ENCODE measurements around the gene SLX4IP. TPM values are rescaled to one million over a fixed set of nuclear protein-coding genes. Genes with fewer than 3 reads are reported as not detected.

Gene SLX4IP
- polyA plus RNA-seq, 3 donors = 0.76 to 2.5 (median 1.1) TPM

GRCh38 chr20:10557685-10558084 lies 122.6 kb downstream of the SLX4IP start:
- H2AFZ ChIP-seq (ENCODE audit: insufficient read depth, low read depth, low read length, poor library complexity, severe bottlenecking) = no peak overlapping the region

GRCh38 chr20:10558635-10559187 lies 123.6 kb downstream of the SLX4IP start:
- Histone ChIP-seq H3K4me2 (replicated peaks; ENCODE audit: extremely low read depth, low read length, poor library complexity, severe bottlenecking) (no peak overlapping the region), H3K9me3 (replicated peaks in 1 of 2; ENCODE audit: control insufficient read depth in 1 of 2, insufficient read depth in 1 of 2, low read length in 2 of 2) (no peaks in the 10 kb centered on the region), H3K4me1 (ENCODE audit: control insufficient read depth in 1 of 2, insufficient read depth in 2 of 2, low read length in 2 of 2) (no peaks in the 10 kb centered on the region), H2AFZ (ENCODE audit: insufficient read depth, low read depth, low read length, poor library complexity, severe bottlenecking) (no peak overlapping the region), H3K27ac (ENCODE audit: low read depth in 1 of 2, low read length in 2 of 2) (no peak overlapping the region), H3K9ac (ENCODE audit: insufficient read depth, low read length, poor library complexity, severe bottlenecking) (no peak overlapping the region), H3K79me2 (ENCODE audit: insufficient read depth, low read length) (no peaks in the 10 kb centered on the region), H3K27me3 (ENCODE audit: control insufficient read depth in 2 of 2, insufficient read depth in 2 of 2, low read length in 2 of 2) (no peaks in the 10 kb centered on the region), H3K4me3 (replicated peaks in 1 of 3; ENCODE audit: low read depth in 2 of 3, low read length in 3 of 3) (no peak overlapping the region), H3K36me3 (replicated peaks in 1 of 2; ENCODE audit: control insufficient read depth in 1 of 2, insufficient read depth in 2 of 2, low read length in 2 of 2) (peaks cover 0 to 33% of the 10 kb centered on the region in 2 donors), H4K20me1 (ENCODE audit: insufficient read depth, low read length) (no peaks in the 10 kb centered on the region)
- no peak overlapping the region for H3K4me3 Mint-ChIP-seq
- intact Hi-C loops (cut with micrococcal nuclease) = no loop called here
- peaks cover 21 to 28% of the 10 kb centered on the region in 2 donors for H3K36me3 Mint-ChIP-seq
- TF ChIP-seq CTCF (IDR thresholded peaks at IDR 0.05) = no peak
- H3K27me3 Mint-ChIP-seq (ENCODE audit: low read depth in 3 of 3) = peaks cover 0 to 1% (median 0%) of the 10 kb centered on the region in 3 donors
- no peak overlapping the region for H3K27ac Mint-ChIP-seq
- peaks cover 0 to 8% (median 2%) of the 10 kb centered on the region in 7 donors for H3K9me3 Mint-ChIP-seq
- DNase-seq = no peak
- WGBS (ENCODE audit: insufficient coverage) = 94% methylated on average over 3 of the region's 9 CpGs
- H3K4me1 Mint-ChIP-seq = peaks cover 4% of the 10 kb centered on the region

More at GRCh38 chr20:10557685-10558084, 122.6 kb downstream of the SLX4IP start:
- H3K4me3 Mint-ChIP-seq = no peak overlapping the region
- intact Hi-C loops (cut with micrococcal nuclease) = no loop called here
- WGBS (ENCODE audit: insufficient coverage) = 93% methylated on average over 5 of the region's 6 CpGs
- Histone ChIP-seq H3K79me2 (ENCODE audit: insufficient read depth, low read length) (no peaks in the 10 kb centered on the region), H3K36me3 (replicated peaks in 1 of 2; ENCODE audit: control insufficient read depth in 1 of 2, insufficient read depth in 2 of 2, low read length in 2 of 2) (peaks cover 0 to 33% of the 10 kb centered on the region in 2 donors), H3K9me3 (replicated peaks in 1 of 2; ENCODE audit: control insufficient read depth in 1 of 2, insufficient read depth in 1 of 2, low read length in 2 of 2) (no peaks in the 10 kb centered on the region), H4K20me1 (ENCODE audit: insufficient read depth, low read length) (no peaks in the 10 kb centered on the region), H3K27ac (ENCODE audit: low read depth in 1 of 2, low read length in 2 of 2) (no peak overlapping the region), H3K4me3 (replicated peaks in 1 of 3; ENCODE audit: low read depth in 2 of 3, low read length in 3 of 3) (no peak overlapping the region), H3K4me1 (ENCODE audit: control insufficient read depth in 1 of 2, insufficient read depth in 2 of 2, low read length in 2 of 2) (peaks cover 0 to under 1% of the 10 kb centered on the region in 2 donors), H3K9ac (ENCODE audit: insufficient read depth, low read length, poor library complexity, severe bottlenecking) (no peak overlapping the region), H3K27me3 (ENCODE audit: control insufficient read depth in 2 of 2, insufficient read depth in 2 of 2, low read length in 2 of 2) (no peaks in the 10 kb centered on the region), H3K4me2 (replicated peaks; ENCODE audit: extremely low read depth, low read length, poor library complexity, severe bottlenecking) (no peak overlapping the region)
- peaks cover 0 to 1% (median 0%) of the 10 kb centered on the region in 3 donors for H3K27me3 Mint-ChIP-seq (ENCODE audit: low read depth in 3 of 3)
- DNase-seq = no peak
- TF ChIP-seq CTCF (IDR thresholded peaks at IDR 0.05) = no peak
- peaks cover 20 to 28% of the 10 kb centered on the region in 2 donors for H3K36me3 Mint-ChIP-seq
- peaks cover under 1% of the 10 kb centered on the region for H3K4me1 Mint-ChIP-seq
- peaks cover 0 to 8% (median 2%) of the 10 kb centered on the region in 7 donors for H3K9me3 Mint-ChIP-seq
- H3K27ac Mint-ChIP-seq = no peak overlapping the region

Measured in CD14-positive monocyte (primary cell).